Measurements from ENCODE around the gene SLC7A4. TPM values are rescaled to one million over a fixed set of nuclear protein-coding genes. Genes with fewer than 3 reads are reported as not detected.

Gene SLC7A4, protein sequence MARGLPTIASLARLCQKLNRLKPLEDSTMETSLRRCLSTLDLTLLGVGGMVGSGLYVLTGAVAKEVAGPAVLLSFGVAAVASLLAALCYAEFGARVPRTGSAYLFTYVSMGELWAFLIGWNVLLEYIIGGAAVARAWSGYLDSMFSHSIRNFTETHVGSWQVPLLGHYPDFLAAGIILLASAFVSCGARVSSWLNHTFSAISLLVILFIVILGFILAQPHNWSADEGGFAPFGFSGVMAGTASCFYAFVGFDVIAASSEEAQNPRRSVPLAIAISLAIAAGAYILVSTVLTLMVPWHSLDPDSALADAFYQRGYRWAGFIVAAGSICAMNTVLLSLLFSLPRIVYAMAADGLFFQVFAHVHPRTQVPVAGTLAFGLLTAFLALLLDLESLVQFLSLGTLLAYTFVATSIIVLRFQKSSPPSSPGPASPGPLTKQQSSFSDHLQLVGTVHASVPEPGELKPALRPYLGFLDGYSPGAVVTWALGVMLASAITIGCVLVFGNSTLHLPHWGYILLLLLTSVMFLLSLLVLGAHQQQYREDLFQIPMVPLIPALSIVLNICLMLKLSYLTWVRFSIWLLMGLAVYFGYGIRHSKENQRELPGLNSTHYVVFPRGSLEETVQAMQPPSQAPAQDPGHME
- 0.14 and 3.1 TPM in 2 replicates for total RNA-seq

DNA sequence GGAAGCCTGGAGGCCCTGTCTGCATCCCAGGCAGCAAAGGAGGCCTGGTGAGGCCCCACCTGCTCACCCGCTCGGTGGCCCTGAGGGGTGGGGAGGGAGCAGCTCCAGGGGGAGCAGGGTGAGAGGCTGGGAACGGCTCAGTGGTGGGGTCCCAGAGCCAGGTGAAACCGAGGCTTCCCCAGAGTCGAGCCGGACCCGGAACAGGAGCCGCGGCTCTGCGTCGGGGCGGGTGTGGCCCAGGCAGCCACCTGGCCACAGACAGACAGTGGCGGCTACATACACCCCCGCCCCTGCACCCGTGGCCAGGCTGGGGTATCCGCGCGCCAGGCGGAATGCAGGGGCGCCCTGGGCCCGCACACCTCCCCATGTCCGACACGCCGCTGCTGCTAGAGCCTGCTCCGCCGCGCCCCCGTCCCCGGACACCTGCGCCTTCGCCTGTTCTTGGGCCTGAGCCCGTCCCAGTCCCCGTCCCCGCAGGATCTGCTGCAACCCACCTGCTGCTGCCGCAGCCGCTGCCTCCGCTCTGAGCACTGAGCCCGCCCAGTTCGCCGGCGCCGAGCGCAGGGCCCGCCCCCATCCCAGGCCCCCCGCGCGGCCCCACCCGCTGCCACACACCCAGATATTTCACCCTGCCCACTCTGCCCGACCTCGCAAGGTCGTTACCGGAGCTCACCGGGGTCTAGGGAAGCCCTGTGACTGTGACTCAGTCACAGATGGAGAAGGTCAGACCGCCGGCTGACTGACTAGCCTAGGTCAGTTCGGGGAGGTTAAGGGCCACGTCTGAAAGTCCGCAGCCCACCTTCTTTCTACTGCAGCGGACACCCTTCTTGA, at the start of gene SLC7A4:
Gene SLC7A4 (minus strand): TSS at position 525 of the 831 bp plus-strand sequence. CDS start 749 bp downstream, outside the sequence.

DNA sequence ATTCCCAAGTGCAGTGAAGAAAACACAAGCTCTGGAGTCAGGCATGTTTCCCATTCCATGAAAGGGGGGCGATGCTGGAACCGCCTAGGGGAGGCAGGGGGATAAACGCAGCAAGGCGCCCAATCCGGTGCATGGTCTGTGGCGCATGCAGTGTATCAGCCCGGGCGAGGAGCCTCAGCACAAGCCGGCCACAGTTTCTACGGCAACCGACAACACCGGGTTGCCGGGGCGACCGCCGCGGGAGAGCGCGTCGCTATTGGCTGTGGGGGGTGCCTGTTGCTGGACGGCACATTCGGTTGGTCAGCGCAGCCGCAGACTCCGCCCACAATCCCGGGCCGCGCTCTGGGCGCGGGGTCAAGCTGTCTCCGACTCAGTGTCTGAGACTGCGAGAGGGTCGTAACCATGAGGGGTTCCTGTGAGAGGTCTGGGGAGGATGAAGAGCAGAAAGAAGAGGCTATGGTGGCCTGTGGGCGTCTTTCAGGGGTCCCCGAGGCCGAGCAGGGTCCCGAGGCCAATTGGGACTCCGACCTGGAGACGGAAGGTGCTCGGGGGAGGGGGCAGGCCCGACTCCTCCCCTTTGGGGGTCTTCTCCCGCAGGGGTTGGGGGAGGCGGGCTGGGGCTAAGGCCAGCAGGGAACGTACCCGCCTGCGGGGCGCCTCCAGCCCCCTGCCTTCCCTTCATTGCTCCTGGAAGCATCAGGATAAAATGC, 13.4 kb upstream of the SLC7A4 start, which contains the start of gene LRRC74B:
Gene LRRC74B (plus strand): TSS at position 362 of the 710 bp plus-strand sequence. CDS start 41 bp downstream, at position 403.

DNA sequence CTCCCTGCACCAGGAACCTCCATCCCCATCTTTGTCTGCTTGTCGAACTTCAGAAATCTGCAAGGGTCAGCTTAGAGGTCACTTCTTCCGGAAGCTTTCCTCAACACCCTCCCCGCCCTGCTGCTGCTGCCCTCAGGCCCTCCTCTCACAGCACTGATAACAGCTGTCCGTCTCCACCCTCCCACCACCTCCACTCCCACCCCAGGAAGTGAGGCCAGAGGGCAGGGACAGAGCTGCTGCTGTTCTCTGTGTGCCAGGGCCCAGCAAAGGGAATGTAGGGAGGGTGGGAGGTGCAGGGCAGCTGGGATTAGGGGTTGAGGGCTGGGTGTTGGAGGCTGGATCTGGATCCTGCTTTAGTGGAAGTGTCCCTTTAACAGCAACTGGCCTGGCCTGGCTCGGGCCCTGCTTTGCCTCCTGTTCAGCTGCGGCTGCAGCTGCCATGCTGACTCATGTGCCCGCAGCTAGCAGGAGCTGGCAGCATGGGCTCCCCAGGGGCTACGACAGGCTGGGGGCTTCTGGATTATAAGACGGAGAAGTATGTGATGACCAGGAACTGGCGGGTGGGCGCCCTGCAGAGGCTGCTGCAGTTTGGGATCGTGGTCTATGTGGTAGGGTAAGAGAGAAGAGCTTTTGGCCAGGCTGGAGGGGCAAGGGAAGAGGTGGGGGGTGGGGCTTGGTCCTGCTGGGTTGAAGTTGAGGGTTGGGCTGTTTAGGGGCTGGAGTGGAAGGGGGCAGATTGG, 17.5 kb downstream of the SLC7A4 start, which contains the start of gene P2RX6:
Gene P2RX6 (plus strand): TSS at position 440 of the 740 bp plus-strand sequence. CDS start 10 bp downstream, at position 450.

GRCh38 chr22:21001601-21002325, 30.6 kb downstream of the SLC7A4 start, which contains the start of gene THAP7:
TSS of gene THAP7 (minus strand) at chr22:21002118. CDS start at chr22:21001911, 207 bp downstream.

GRCh38 chr22:20981787-20982562, 50.4 kb downstream of the SLC7A4 start, which contains the start of gene LZTR1:
TSS of gene LZTR1 (plus strand) at chr22:20982297. CDS start at chr22:20982372, 75 bp downstream.

Small RNAs within 50 kb of the gene (small RNA-seq; reads per million reads assigned to genes)
- not detected for gene MIR649 (ENCODE audit: low replicate concordance)

Other genes starting within 250 kb of the SLC7A4 start
- gene PI4KA, start 173.8 kb downstream of the SLC7A4 start, total RNA-seq, result 63.9 and 68.6 TPM in 2 replicates
- gene SNAP29, start 173.6 kb downstream of the SLC7A4 start, total RNA-seq, result 11.7 and 12.3 TPM in 2 replicates
- gene CRKL, start 115.2 kb downstream of the SLC7A4 start, total RNA-seq, result 48.1 and 60.7 TPM in 2 replicates
- gene AIFM3, start 65.3 kb downstream of the SLC7A4 start, total RNA-seq, result under 0.01 and 0.22 TPM in 2 replicates
- gene LZTR1, start 50.3 kb downstream of the SLC7A4 start, total RNA-seq, result 43.3 and 68.9 TPM in 2 replicates
- 22.1 and 36.9 TPM in 2 replicates for gene THAP7, start 30.4 kb downstream of the SLC7A4 start, total RNA-seq
- gene P2RX6, start 17.4 kb downstream of the SLC7A4 start, total RNA-seq, result 2.6 and 7.2 TPM in 2 replicates
- 0.14 TPM in 1 of 2 replicates, not detected in the other for gene LRRC74B, start 13.4 kb upstream of the SLC7A4 start, total RNA-seq

Data from placental pericyte (primary cell).